WTC11 (cell line): ENCODE measurements around the gene OTUB1.

Experiments used
- MYBL2 ChIP-seq: sonication (generic); formaldehyde crosslinking; IDR thresholded peaks from 2 replicates; pipeline ENCODE4 v1.8.1; 2023; ENCODE audit warnings: mild to moderate bottlenecking, moderate library complexity, missing genetic modification reagents
- SP1 ChIP-seq: sonication (generic); formaldehyde crosslinking; conservative IDR thresholded peaks from 2 replicates; pipeline ENCODE4 v1.8.1; 2022; ENCODE audit warnings: missing genetic modification reagents
- ZNF138 ChIP-seq: sonication (generic); formaldehyde crosslinking; conservative IDR thresholded peaks from 2 replicates; pipeline ENCODE4 v1.8.1; 2022; ENCODE audit warnings: mild to moderate bottlenecking, moderate library complexity, missing genetic modification reagents
- TF ChIP-seq, protein P1 (sequence below): fragments of 200-600 bp; IDR thresholded peaks from 2 replicates; pipeline ENCODE4 v1.8.0; 2022; ENCODE audit warnings: antibody characterized with exemption

DNA sequence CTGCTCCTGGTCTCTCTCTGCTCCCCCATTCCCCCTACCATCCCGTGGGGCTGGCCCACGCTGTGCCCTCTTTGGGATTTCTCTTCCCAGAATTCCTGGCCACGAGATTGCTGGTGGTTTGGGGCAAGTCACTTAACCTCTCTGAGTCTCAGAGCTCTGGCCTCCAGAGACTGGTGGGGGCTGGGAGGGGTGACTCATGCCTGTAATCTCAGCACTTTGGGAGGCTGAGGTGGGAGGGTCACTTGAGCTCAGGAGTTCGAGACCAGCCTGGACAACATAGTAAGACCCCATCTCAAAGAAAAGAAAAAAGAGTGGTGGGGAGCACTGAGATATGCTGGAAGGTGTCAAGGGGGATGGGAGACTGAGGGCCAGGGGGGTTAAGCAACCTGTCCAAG is 18.3 kb downstream of the OTUB1 start:
- TF ChIP-seq SP1 (no peak), ZNF138 (CRISPR knock-in tag) (no peak), MYBL2 (no peak)
- TF ChIP-seq, protein P1, sequence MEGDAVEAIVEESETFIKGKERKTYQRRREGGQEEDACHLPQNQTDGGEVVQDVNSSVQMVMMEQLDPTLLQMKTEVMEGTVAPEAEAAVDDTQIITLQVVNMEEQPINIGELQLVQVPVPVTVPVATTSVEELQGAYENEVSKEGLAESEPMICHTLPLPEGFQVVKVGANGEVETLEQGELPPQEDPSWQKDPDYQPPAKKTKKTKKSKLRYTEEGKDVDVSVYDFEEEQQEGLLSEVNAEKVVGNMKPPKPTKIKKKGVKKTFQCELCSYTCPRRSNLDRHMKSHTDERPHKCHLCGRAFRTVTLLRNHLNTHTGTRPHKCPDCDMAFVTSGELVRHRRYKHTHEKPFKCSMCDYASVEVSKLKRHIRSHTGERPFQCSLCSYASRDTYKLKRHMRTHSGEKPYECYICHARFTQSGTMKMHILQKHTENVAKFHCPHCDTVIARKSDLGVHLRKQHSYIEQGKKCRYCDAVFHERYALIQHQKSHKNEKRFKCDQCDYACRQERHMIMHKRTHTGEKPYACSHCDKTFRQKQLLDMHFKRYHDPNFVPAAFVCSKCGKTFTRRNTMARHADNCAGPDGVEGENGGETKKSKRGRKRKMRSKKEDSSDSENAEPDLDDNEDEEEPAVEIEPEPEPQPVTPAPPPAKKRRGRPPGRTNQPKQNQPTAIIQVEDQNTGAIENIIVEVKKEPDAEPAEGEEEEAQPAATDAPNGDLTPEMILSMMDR = no peak
